OCI-LY7 (cell line): ENCODE measurements around the gene RSPH1.

ENCODE experiments used
- CTCF ChIP-seq: fragments of 200-600 bp; sonication (generic); conservative IDR thresholded peaks from 2 replicates; pipeline ENCODE4 v1.5.1; 2014; ENCODE audit warnings: mild to moderate bottlenecking, antibody characterized with exemption, low read length, moderate library complexity, mixed read lengths
- EZH2phosphoT487 ChIP-seq: fragments of 200-600 bp; sonication (generic); IDR thresholded peaks from 2 replicates; pipeline ENCODE4 v1.6.1; 2018; ENCODE audit warnings: low read depth, borderline replicate concordance, mild to moderate bottlenecking, mixed run types, antibody characterized with exemption, low read length, moderate library complexity, mixed read lengths

DNA sequence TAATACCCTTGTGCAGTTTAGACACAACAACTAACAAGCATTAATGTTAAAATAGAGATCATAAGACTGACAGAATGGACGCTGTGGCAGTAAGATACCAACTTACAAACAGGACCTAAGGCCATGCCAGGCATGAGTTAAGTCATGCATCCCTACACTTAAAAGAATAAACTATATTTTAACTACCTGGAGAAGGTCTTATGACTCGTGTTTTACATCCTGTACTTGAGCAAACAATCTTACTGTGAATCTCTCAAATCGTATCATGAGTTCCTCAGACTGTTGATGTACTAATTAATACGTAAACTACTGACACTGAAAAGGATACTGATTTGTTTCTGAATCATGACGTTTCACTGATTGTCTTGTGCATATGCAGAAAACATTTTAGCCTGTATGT lies 2.0 kb upstream of the RSPH1 start:
- TF ChIP-seq CTCF = no peak
- TF ChIP-seq EZH2phosphoT487 = no peak
